Stimulated activated CD8-positive, alpha-beta memory T cell treated with anti-CD3 and anti-CD28 coated beads, Interleukin-12 subunit alpha, Interleukin-12 subunit beta, amount 100 ng/mL, for 24 hours (primary cell): ENCODE measurements around the gene GTF2A2.
"Not testable (repeated sequence)": the region's sequence is repeated elsewhere in the genome, so short reads cannot be mapped to it uniquely, and the experiment has no call there.

ENCODE experiments used
- DNase-seq: peaks from one replicate; pipeline ENCODE4 v3.0.0-alpha.2; 2020; ENCODE audit errors: extremely low read depth

The GTF2A2 gene

DNA sequence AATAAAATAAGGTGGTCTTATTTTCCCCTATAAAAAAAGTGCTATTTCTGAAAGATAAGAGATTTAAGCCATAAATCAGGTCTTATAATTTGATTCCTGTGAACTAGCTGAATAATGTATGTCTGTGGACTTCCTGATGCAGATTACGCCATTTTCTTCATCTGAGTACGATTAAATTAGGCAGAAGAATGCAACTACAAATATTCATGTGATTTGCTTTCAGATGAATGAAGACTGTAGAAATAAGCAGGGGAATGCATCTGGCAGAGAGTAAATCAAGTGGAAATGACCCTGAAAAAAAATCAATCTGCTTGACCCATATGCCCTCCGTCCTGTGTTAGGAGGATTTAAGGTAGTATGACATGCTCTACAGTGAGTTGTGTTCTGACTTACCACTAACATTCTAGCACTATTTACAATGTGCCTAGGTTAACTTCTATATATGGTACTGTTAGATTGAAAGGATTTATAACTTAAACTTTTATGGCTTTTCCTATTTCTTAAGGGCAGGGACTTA, 17.1 kb upstream of the GTF2A2 start:
- no peak for DNase-seq

GRCh38 chr15:59668556-59668955, 11.2 kb upstream of the GTF2A2 start:
- no peak for DNase-seq

GRCh38 chr15:59662260-59662659, 4.9 kb upstream of the GTF2A2 start:
- no peak for DNase-seq

DNA sequence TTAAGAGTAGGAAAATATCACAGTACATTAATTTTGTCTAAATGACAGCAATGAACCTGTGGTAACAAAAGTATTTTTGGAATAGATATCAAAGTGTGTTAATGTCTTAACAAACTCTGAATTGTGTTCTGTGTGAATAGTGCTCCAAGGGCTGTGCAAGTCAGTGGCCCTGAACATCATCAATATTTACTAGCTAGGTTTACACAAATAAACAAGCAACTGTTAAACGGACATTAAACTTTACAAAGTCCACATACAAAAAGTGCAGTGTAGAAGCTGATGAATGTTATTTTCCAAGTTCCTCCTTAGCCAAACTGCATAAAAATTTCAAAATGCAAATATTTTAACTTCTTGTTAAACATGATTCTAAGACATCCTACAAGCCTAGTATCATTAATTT, 2.1 kb upstream of the GTF2A2 start:
- no peak for DNase-seq

DNA sequence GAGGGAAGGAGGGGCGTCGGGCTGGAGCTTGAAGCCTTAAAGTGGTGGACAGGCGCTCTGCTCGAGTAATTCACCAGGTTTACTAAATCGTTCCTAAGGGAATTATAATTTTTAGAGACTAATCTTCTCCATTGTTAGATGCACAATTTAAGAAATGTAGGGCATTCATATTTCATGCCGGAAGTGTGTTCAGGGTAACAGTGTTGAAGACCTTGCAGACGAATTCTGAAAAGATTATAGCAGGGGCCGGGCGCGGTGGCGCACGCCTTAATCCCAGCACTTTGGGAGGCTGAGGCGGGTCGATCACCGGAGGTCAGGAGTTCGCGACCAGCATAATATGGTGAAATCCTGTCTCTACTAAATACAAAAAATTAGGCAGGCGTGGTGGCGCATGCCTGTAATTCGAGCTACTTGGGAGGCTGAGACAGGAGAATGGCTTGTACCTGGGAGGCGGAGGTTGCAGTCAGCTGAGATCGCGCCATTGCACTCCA, 365 bp upstream of the GTF2A2 start:
- DNase-seq: no peak

- DNase-seq: no peak
These were observed 3.3 kb downstream of the GTF2A2 start for GRCh38 chr15:59654046-59654445.

- DNase-seq: no peak
These were observed 7.7 kb downstream of the GTF2A2 start for GRCh38 chr15:59649603-59650002.

DNA sequence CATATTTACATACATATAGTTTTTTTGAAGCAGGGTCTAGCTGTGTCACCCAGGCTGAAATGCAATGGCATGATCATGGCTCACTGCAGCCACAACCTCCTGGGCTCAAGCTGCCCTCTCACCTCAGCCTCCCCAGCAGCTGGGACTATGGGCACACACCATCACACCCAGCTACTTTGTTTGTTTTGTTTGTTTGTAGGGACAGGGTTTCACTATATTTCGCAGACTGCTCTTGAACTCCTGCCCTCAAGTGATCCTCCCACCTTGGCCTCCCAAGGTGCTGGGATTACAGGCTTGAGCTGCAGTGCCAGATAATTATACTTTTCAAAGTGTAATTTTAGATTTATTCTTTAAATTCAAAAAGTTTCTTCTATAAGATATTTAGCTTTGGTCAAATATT, 10.2 kb downstream of the GTF2A2 start:
- no peak for DNase-seq

- DNase-seq: no peak
These were observed 11.0 kb downstream of the GTF2A2 start for GRCh38 chr15:59646277-59646676.

DNA sequence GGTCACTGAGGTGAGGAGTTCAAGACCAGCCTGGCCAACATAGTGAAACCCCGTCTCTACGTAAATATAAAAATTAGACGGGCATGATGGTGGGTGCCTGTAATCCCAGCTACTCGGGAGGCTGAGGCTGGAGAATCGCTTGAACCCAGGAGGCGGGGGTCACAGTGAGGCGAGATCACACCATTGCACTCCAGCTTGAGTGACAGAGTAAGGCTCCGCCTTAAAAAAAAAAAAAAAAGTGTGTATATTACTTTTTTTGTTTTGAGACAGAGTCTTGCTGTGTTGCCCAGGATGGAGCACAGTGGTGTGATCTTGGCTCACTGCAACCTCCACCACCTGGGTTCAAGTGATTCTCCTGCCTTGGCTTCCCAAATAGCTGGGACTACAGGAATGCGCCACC, 11.5 kb downstream of the GTF2A2 start:
- not testable (repeated sequence) for DNase-seq

DNA sequence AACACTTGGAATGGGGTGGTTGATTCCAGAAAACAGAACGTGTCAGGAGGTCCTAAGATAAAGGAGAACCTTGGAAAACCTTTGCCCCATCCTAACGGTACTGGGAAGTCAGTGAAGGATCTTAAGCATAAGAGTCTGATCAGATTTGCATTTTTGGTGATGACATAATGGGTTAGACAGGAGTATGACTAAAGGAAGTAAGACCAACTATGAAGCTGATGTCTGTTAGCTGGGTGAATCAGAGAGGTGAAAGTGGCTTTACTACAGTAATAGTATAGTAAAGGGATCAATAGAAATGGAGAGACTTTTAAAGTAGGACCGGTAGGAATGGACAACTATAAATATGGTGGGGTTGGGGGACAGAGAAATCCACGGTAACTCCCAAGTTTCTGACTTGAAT, 12.6 kb downstream of the GTF2A2 start:
- DNase-seq: no peak

GRCh38 chr15:59642351-59642750, 15.0 kb downstream of the GTF2A2 start:
- DNase-seq: no peak

- not testable (repeated sequence) for DNase-seq
These were observed 19.8 kb downstream of the GTF2A2 start for GRCh38 chr15:59637507-59637906.

DNA sequence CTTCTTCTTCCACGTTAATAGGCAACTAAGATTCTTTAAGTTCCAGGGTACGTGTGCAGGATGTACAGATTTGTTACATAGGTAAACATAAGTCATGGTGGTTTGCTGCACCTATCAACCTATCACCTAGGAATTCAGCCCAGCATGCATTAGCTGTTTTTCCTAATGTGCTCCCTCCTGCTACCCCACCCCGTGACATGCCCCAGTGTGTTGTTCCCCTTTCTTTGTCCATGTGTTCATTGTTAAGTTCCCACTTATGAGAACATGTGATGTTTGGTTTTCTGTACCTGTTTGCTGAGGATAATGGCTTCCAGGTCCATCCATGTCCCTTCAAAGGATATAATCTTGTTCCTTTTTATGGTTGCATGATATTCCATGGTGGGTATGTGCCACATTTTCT, 21.1 kb downstream of the GTF2A2 start:
- no peak for DNase-seq

- DNase-seq: no peak
These were observed 24.6 kb downstream of the GTF2A2 start for GRCh38 chr15:59632714-59633113.

- DNase-seq: peak; percentile 3
These were observed 35.0 kb downstream of the GTF2A2 start for GRCh38 chr15:59622289-59622688.

DNA sequence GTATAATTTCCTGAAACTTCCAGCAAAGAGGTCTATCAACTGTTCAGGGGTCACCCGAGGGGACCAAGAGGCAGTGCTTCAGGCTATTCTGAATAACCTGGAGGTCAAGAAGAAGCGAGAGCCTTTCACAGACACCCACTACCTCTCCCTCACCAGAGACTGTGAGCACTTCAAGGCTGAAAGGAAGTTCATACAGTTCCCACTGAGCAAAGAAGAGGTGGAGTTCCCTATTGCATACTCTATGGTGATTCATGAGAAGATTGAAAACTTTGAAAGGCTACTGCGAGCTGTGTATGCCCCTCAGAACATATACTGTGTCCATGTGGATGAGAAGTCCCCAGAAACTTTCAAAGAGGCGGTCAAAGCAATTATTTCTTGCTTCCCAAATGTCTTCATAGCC, 38.9 kb downstream of the GTF2A2 start:
- no peak for DNase-seq

- DNase-seq: no peak
These were observed 40.9 kb downstream of the GTF2A2 start for GRCh38 chr15:59616379-59616778.

DNA sequence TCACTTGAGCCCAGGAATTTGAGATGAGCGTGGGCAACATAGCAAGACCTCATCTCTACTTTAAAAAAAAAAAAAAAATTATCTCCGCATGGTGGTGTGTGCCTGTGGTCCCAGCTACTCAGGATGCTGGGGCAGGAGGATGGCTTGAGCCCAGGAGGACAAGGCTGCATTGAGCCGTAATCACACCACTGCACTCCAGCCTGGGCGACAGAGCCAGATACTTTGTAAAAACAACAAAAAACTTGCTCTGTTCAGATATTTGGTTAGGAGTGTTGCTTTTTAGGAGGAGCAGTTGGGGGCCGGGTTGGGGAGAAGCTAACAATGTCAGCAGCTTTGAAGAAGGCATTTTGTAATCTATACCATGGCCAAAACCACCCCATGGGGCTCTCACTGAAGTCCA, 41.7 kb downstream of the GTF2A2 start:
- DNase-seq: no peak

DNA sequence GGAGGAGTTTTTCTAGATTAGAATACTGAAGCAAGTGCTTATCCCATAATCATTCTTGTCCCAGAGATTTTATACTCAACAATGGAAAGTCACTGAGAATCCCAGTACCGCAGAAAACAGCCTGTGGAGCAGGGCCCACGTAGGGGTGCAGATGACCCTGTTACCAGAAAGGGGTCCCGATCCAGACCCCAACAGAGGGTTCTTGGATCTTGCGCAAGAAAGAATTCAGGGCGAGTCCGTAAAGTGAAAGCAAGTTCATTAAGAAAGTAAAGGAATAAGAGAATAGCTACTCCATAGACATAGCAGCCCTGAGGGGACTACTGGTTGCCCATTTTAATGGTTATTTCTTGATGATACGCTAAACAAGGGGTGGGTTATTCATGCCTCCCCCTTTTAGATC, 43.2 kb downstream of the GTF2A2 start:
- no peak for DNase-seq

GRCh38 chr15:59611276-59612260, 45.7 kb downstream of the GTF2A2 start, which contains the start of gene GCNT3:
TSS of gene GCNT3 (plus strand) at chr15:59611783. CDS start at chr15:59618239, 6,456 bp downstream.
- DNase-seq: no peak

DNA sequence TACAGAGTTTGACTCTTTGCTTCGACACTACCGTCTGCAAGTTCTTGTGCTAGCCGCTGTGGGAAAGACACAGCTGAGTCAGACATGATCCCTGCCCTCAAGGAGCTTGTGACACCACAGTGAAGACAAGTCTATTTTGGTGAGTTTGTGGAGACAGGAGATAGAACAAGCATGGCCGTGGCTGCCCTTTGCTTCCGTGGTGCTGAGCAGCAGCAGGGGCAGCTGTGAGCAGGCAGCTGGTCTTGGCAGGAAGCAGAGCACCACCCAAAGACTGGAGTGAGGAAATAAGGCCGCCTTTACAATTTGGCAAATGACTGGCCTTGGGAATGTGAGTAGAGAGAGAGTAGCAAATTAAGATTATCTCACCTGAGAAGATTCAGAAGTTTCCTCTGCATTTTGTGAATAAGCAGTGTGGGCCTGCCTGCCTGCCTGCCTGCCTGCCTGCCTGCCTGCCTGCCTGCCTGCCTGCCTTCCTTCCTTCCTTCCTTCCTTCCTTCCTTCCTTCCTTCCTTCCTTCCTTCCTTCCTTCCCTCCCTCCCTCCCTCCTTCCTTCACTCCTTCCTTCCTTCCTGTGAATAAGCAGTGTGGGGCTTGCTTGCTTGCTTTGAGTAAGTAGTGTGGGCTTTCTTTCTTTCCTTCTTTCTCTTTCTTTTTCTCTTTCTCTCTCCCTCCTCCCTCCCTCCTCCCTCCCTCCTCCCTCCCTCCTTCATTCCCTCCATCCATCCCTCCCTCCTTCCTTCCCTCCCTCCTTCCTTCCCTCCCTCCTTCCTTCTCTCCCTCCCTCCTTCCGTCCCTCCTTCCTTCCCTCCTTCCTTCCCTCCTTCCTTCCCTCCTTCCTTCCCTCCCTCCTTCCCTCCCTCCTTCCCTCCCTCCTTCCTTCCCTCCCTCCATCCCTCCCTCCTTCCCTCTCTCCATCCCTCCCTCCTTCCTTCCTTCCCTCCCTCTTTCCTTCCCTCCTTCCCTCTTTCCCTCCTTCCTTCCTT, 47.3 kb downstream of the GTF2A2 start:
- no peak for DNase-seq
